ENCODE measurements around the gene MAP3K2.

DNA sequence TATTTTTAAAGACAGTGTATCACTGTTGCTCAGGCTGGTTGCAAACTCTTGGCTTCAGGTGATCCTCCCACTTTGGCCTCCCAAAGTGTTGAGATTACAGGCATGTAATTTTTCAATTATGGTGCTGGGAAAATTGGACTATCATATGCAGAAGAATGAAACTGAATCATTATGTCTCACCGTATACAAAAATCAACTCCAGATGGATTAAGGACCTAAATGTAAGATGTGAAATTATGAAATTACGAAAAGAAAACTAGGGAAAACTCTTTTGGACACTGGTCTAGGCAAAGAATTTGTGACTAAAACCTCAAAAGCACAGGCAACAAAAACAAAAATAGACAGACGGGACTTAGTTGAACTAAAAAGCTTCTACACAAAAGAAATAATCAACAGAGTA lies 31.2 kb downstream of the MAP3K2 start:
- TF ChIP-seq, protein P1, sequence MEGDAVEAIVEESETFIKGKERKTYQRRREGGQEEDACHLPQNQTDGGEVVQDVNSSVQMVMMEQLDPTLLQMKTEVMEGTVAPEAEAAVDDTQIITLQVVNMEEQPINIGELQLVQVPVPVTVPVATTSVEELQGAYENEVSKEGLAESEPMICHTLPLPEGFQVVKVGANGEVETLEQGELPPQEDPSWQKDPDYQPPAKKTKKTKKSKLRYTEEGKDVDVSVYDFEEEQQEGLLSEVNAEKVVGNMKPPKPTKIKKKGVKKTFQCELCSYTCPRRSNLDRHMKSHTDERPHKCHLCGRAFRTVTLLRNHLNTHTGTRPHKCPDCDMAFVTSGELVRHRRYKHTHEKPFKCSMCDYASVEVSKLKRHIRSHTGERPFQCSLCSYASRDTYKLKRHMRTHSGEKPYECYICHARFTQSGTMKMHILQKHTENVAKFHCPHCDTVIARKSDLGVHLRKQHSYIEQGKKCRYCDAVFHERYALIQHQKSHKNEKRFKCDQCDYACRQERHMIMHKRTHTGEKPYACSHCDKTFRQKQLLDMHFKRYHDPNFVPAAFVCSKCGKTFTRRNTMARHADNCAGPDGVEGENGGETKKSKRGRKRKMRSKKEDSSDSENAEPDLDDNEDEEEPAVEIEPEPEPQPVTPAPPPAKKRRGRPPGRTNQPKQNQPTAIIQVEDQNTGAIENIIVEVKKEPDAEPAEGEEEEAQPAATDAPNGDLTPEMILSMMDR (IDR thresholded peaks at IDR 0.05; ENCODE audit: low read depth, low read length, poor library complexity, severe bottlenecking): no peak
- no peak for TF ChIP-seq EZH2phosphoT487 (IDR thresholded peaks at IDR 0.05; ENCODE audit: borderline replicate concordance, low read length)
